Esophagus squamous epithelium (tissue), 4 donors: ENCODE measurements around the gene RET.

Experiments
- CTCF ChIP-seq, 6 experiments: fragments of 450-650 bp in 4 of 6; fragments of 200-600 bp in 2 of 6; sonication (generic) in 2 of 6; IDR thresholded peaks; one replicate each; pipeline ENCODE4 v1.5.1; 2016 to 2019; ENCODE audit warnings: antibody characterized with exemption in 6 of 6, mild to moderate bottlenecking in 4 of 6, moderate library complexity in 4 of 6
- POLR2A ChIP-seq, 4 donors: fragments of 450-650 bp; IDR thresholded peaks; one replicate each; pipeline ENCODE4 v1.6.1; 2017; ENCODE audit warnings: antibody characterized with exemption in 4 of 4, mild to moderate bottlenecking in 4 of 4, moderate library complexity in 3 of 4

- TF ChIP-seq CTCF (IDR thresholded peaks at IDR 0.05) (no peak), POLR2A (IDR thresholded peaks at IDR 0.05) (no peak)
Observed at GRCh38 chr10:43090664-43091063, 13.8 kb downstream of the RET start.
